Breast epithelium (tissue), 3 donors: ENCODE data around the gene C2orf49.

ENCODE experiments used
- POLR2A ChIP-seq: fragments of 450-650 bp; IDR thresholded peaks from one replicate; pipeline ENCODE4 v1.6.1; 2016; ENCODE audit warnings: antibody characterized with exemption, mild to moderate bottlenecking, moderate library complexity
- POLR2AphosphoS5 ChIP-seq, 3 donors: sonication (generic); formaldehyde crosslinking; IDR thresholded peaks; one replicate each; pipeline ENCODE4 v1.6.1; 2017; ENCODE audit warnings: antibody characterized with exemption in 3 of 3
- TF ChIP-seq, protein P1 (sequence below), 3 donors: fragments of 450-650 bp; IDR thresholded peaks; one replicate each; pipeline ENCODE4 v1.5.1; 2016 to 2017; ENCODE audit warnings: antibody characterized with exemption in 3 of 3, mild to moderate bottlenecking in 3 of 3, moderate library complexity in 3 of 3

DNA sequence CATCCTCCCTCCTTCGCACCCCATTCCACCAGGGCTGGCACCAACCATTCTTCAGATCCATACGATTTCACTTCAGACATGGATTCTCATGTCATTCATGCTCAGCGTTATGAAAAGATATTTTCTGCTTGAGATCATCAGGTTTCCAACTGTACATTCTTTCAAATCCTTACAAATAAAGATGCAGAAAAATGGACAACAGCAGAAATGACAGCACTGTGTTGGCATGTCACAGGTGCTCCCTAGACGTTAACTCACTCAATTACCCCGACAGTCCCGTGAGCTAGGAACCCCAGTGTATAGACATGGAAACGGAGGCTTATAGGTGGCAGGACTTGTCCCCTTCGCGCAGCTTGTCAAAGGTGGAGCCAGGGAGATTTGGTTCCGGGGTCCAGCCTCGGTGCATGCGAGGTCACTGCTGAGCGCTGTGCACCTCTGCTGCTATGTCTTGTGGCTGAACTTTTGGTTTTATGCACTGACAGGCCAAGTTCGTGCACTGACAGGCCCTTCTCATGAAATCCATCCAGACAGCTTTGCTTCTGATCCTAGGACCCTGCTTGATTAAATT, 43.8 kb downstream of the C2orf49 start:
- TF ChIP-seq POLR2AphosphoS5 (IDR thresholded peaks at IDR 0.05), result no peak
- TF ChIP-seq POLR2A, result no peak
- TF ChIP-seq, protein P1, sequence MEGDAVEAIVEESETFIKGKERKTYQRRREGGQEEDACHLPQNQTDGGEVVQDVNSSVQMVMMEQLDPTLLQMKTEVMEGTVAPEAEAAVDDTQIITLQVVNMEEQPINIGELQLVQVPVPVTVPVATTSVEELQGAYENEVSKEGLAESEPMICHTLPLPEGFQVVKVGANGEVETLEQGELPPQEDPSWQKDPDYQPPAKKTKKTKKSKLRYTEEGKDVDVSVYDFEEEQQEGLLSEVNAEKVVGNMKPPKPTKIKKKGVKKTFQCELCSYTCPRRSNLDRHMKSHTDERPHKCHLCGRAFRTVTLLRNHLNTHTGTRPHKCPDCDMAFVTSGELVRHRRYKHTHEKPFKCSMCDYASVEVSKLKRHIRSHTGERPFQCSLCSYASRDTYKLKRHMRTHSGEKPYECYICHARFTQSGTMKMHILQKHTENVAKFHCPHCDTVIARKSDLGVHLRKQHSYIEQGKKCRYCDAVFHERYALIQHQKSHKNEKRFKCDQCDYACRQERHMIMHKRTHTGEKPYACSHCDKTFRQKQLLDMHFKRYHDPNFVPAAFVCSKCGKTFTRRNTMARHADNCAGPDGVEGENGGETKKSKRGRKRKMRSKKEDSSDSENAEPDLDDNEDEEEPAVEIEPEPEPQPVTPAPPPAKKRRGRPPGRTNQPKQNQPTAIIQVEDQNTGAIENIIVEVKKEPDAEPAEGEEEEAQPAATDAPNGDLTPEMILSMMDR (IDR thresholded peaks at IDR 0.05), result no peak
